Retinal pigment epithelial cell (primary cell): ENCODE results near the gene MUC15.

Experiments used
- DNase-seq: peaks from one replicate; pipeline ENCODE4 v3.0.0-alpha.2; 2010; ENCODE audit warnings: low read depth
- H3K4me3 ChIP-seq: 2 replicates; pipeline ENCODE4 v1.5.1; 2011; ENCODE audit warnings: mild to moderate bottlenecking, low read length, control low read depth, moderate library complexity
- CTCF ChIP-seq: conservative IDR thresholded peaks from 2 replicates; pipeline ENCODE4 v1.5.1; 2011; ENCODE audit warnings: low read depth, low read length, control low read depth, inconsistent platforms

MUC15 gene

GRCh38 chr11:26573896-26574295, 1.8 kb upstream of the MUC15 start:
- no peak for TF ChIP-seq CTCF
- H3K4me3 ChIP-seq: no peak overlapping the region
- DNase-seq: no peak

GRCh38 chr11:26572770-26573402, 823 bp upstream of the MUC15 start:
- H3K4me3 ChIP-seq: no peak overlapping the region
- no peak for DNase-seq
- no peak for TF ChIP-seq CTCF

GRCh38 chr11:26569646-26570045, 2.4 kb downstream of the MUC15 start:
- no peak overlapping the region for H3K4me3 ChIP-seq
- no peak for TF ChIP-seq CTCF
- no peak for DNase-seq

- DNase-seq: no peak
- no peak overlapping the region for H3K4me3 ChIP-seq
- no peak for TF ChIP-seq CTCF
Measured at GRCh38 chr11:26558190-26558589, 13.9 kb downstream of the MUC15 start.

- TF ChIP-seq CTCF: no peak
- H3K4me3 ChIP-seq: no peak overlapping the region
- DNase-seq: no peak
Measured at GRCh38 chr11:26557666-26558065, 14.4 kb downstream of the MUC15 start.

GRCh38 chr11:26556582-26556981, 15.5 kb downstream of the MUC15 start:
- no peak overlapping the region for H3K4me3 ChIP-seq
- no peak for DNase-seq
- TF ChIP-seq CTCF: no peak

- DNase-seq: no peak
- H3K4me3 ChIP-seq: no peak overlapping the region
- no peak for TF ChIP-seq CTCF
Measured at GRCh38 chr11:26554455-26554854, 17.6 kb downstream of the MUC15 start.
